Measurements from ENCODE around the gene RIPK4. TPM values are rescaled to one million over a fixed set of nuclear protein-coding genes. Genes with fewer than 3 reads are reported as not detected.
"Not testable (repeated sequence)": the region's sequence is repeated elsewhere in the genome, so short reads cannot be mapped to it uniquely, and the experiment has no call there.

Gene RIPK4
- total RNA-seq, 1 donor from 2014 or later = not detected

DNA sequence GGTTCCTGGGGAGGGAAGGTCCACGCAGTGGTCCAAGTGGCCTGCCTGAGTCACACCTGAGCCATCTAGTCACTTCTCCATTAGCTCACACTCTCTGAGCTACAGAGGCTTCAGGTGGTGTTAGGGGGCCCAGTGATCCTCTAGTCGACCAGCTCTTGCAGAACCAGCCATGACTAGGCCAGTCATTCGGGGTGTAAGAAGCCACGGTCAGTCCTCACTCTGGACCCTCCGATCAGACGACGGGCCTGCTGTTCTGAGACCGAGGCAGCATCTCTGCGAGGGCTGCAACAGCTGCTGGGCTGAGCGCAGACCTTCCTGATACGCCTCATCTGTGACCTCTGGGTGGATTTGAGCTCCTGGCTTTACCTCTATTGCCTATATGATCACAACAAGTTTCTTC lies 68.8 kb downstream of the RIPK4 start:
- no peak for DNase-seq (ENCODE audit: low read depth)

GRCh38 chr21:41695513-41695912 lies 71.3 kb downstream of the RIPK4 start:
- DNase-seq (ENCODE audit: low read depth) = no peak

GRCh38 chr21:41694042-41694441 lies 72.8 kb downstream of the RIPK4 start:
- DNase-seq (ENCODE audit: low read depth) = not testable (repeated sequence)

GRCh38 chr21:41692185-41692565 lies 74.7 kb downstream of the RIPK4 start:
- no peak for DNase-seq (ENCODE audit: low read depth)

GRCh38 chr21:41691205-41692184 lies 75.4 kb downstream of the RIPK4 start:
- DNase-seq (ENCODE audit: low read depth) = no peak

Small RNA genes lying within 50 kb of the gene (microRNA-seq; reads per million reads assigned to microRNA genes)
- not detected for gene MIR6814

Other genes with a start within 250 kb of the RIPK4 start
- 6.8 and 10.2 TPM in 2 replicates for gene PRDM15, start 112.3 kb upstream of the RIPK4 start, total RNA-seq
- gene C2CD2, start 187.0 kb upstream of the RIPK4 start, total RNA-seq = 8.3 and 9.4 TPM in 2 replicates
- 7.3 and 8.0 TPM in 2 replicates for gene ZBTB21, start 243.3 kb upstream of the RIPK4 start, total RNA-seq

All from myocyte (in vitro differentiated cells).